Kidney epithelial cell (primary cell): ENCODE data around the gene AGMO. TPM values are rescaled to one million over a fixed set of nuclear protein-coding genes. Genes with fewer than 3 reads are reported as not detected.

Experiments
- DNase-seq: peaks from one replicate; pipeline ENCODE4 v3.0.0-alpha.2; 2010; ENCODE audit warnings: low read depth
- H3K27me3 ChIP-seq: 2 replicates; pipeline ENCODE4 v1.6.0; 2011; ENCODE audit warnings: low read length; ENCODE audit not compliant: control insufficient read depth, insufficient read depth
- H3K36me3 ChIP-seq: 2 replicates; pipeline ENCODE4 v1.5.1; 2011; ENCODE audit warnings: low read length; ENCODE audit not compliant: control insufficient read depth, insufficient read depth
- H3K4me3 ChIP-seq: 2 replicates; pipeline ENCODE4 v1.5.1; 2011; ENCODE audit warnings: low read depth, mild to moderate bottlenecking, control low read depth, low read length
- total RNA-seq: library from RNA; depleted of rRNA; stranded (reverse); fragments of >200 nt; gene quantifications from 2 replicates; pipeline ENCODE4 v1.2.3, GENCODE V29; 2015
- TF ChIP-seq, protein P1 (sequence below): IDR thresholded peaks from 2 replicates; pipeline ENCODE4 v1.5.1; 2011; ENCODE audit warnings: mild to moderate bottlenecking, moderate library complexity, low read length, control low read depth, inconsistent platforms; ENCODE audit not compliant: insufficient read depth, poor library complexity, severe bottlenecking

Gene AGMO
- total RNA-seq, 1 donor from 2014 or later, result 0.04 TPM

DNA sequence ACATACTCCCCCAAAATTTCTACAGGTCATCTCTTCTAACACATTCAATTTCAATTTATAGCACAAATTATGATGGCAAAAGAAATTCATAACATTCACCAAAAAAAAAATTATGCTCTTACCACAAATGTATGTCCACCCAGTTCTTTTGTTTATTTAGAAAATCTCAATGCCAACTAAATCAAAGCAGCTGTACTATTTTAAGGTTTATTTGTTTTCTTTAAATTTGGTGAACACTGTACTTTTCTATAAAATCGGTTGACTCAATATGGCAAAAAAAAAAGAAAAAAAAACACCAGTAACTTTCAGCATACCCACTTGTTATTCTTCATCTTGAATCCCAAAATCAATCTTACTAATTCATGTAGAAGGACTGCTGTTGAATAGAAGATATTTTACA, 225.7 kb downstream of the AGMO start:
- TF ChIP-seq, protein P1, sequence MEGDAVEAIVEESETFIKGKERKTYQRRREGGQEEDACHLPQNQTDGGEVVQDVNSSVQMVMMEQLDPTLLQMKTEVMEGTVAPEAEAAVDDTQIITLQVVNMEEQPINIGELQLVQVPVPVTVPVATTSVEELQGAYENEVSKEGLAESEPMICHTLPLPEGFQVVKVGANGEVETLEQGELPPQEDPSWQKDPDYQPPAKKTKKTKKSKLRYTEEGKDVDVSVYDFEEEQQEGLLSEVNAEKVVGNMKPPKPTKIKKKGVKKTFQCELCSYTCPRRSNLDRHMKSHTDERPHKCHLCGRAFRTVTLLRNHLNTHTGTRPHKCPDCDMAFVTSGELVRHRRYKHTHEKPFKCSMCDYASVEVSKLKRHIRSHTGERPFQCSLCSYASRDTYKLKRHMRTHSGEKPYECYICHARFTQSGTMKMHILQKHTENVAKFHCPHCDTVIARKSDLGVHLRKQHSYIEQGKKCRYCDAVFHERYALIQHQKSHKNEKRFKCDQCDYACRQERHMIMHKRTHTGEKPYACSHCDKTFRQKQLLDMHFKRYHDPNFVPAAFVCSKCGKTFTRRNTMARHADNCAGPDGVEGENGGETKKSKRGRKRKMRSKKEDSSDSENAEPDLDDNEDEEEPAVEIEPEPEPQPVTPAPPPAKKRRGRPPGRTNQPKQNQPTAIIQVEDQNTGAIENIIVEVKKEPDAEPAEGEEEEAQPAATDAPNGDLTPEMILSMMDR, result no peak
- no peak for DNase-seq
- Histone ChIP-seq H3K36me3 (no peaks in the 10 kb centered on the region), H3K27me3 (no peaks in the 10 kb centered on the region), H3K4me3 (no peak overlapping the region)

DNA sequence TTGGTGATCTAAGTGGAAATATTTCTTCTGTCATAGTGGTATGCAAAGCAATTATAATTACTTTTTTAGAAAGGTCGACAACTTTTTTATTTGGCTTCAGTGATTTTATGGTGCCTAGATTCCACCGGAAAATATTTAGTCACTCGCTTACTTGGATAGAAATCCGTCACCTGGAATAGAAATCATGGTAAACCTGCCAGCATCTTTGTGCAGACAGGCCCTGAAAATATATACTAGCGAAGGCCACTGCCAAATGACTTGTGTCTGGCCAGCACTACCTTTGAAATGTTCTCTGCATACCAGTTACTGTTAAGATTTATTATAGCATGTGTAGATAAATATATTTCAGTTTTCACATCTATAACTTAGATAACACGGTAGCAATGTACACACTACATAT, 226.4 kb downstream of the AGMO start:
- H3K27me3 ChIP-seq, result no peaks in the 10 kb centered on the region
- TF ChIP-seq, protein P1, result no peak
- no peak for DNase-seq

DNA sequence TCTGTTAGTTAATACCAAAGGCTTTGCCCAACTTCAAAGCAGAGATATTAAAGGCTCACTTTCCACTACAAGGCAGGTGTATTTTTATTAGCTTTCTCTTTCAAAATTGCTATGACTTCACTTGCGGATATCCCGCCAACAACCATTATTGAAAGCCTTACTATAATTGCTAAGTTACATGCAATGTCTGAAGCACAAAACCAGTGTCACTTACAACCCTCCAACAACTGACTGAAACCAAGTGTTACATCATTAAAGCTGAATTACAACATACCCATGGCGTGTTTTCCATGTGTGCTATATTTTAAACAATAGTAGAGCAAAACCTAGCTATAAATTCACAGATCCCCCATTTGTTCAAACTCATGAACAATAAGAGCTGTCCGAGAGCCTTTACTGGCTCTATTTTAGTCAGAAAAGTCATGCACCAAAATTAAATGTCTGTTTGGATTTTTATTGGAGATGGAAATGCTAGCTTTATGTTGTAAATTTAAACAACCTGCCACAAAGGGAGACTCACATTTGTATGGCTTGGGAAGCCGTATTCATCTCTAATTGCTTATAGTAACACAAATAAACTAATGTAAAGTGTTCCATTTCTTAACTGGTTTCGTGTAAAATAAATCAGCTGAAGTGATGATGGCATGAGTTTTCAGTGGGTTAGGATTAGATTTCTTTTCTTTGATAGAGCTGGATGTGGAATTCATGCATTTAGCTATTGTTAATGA, 227.1 kb downstream of the AGMO start:
- Histone ChIP-seq H3K36me3 (no peaks in the 10 kb centered on the region), H3K4me3 (no peak overlapping the region), H3K27me3 (no peaks in the 10 kb centered on the region)
- TF ChIP-seq, protein P1, result no peak
- no peak for DNase-seq

More for the DNA sequence above, 226.4 kb downstream of the AGMO start:
- Histone ChIP-seq H3K36me3 (no peaks in the 10 kb centered on the region), H3K4me3 (no peak overlapping the region)

DNA sequence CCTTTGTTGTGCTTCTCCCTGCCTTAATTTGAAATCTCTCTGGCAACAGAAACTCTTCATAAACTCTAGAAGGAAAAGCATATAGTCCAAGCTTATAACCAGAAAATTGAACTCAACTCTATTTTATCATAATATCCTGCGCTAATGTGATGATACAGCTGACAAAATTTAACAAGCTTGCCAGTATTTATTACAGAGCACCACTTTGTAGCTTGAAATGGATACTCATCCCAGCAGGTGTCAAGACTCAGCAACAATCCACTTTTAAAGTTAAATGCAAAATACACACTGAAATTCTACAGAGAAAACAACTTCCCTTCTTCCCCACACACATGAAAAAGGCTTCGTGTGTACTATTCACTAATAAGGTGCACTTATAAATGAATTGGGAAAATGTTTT, 228.9 kb downstream of the AGMO start:
- H3K36me3 ChIP-seq, result no peaks in the 10 kb centered on the region
- no peaks in the 10 kb centered on the region for H3K27me3 ChIP-seq
- no peak for DNase-seq
- TF ChIP-seq, protein P1, result no peak
- H3K4me3 ChIP-seq, result no peak overlapping the region

DNA sequence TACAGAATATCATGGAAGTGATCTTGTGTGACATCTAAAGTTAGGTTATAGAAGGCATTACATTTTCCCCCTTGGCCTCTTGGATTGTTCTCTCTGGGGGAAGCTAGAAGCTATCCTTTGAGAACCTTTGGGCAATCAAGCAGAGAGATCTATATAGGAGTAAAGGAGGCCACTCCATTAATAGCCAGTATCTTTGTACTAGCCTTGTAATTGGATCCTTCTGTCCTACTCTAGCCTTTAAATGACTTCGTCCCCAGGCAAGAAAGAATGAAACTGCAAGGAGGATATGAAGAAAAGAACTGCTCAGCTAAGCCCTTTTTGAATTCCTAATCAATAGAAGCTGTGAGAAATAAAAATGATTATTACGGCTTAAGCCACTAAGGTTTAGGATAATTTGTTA, 230.9 kb downstream of the AGMO start:
- no peak overlapping the region for H3K4me3 ChIP-seq
- no peak for DNase-seq
- H3K36me3 ChIP-seq, result no peaks in the 10 kb centered on the region
- TF ChIP-seq, protein P1, result no peak
- no peaks in the 10 kb centered on the region for H3K27me3 ChIP-seq

DNA sequence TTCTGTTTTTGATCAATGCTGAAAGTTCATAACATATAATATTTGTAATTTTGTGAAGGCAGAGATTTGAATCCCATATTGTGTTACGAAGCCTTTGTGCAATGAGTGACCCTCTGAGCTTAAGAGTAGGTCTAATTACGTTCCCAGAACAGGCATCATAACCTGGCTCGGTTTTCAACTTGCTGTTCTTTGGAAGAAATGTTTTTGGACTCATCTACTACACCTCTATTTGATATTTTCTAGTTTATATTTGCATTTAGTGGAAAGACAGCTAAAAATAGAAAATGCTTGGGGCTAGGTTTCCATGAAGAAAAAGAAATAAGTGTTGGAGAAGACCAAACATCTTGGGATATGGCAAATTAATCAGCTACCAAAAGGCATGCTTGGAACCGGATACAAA, 234.8 kb downstream of the AGMO start:
- Histone ChIP-seq H3K36me3 (no peaks in the 10 kb centered on the region), H3K4me3 (no peak overlapping the region), H3K27me3 (no peaks in the 10 kb centered on the region)
- DNase-seq, result no peak
- TF ChIP-seq, protein P1, result no peak
